HepG2 (cell line): ENCODE measurements around the gene MBD3.

Source experiments
- MXI1 ChIP-seq: IDR thresholded peaks from 3 replicates; pipeline ENCODE4 v1.6.1; 2012; ENCODE audit warnings: low read depth, low read length, inconsistent platforms, borderline replicate concordance
- POLR2AphosphoS5 ChIP-seq: IDR thresholded peaks from 2 replicates; pipeline ENCODE4 v1.6.1; 2012; ENCODE audit warnings: low read depth, low read length
- ZNF672 ChIP-seq: sonication (generic); formaldehyde crosslinking; IDR thresholded peaks from 2 replicates; pipeline ENCODE4 v1.8.1; 2022; ENCODE audit warnings: missing genetic modification reagents
- TF ChIP-seq, protein P1 (sequence below): sonication (generic); formaldehyde crosslinking; IDR thresholded peaks from 2 replicates; pipeline ENCODE4 v1.5.0; 2020; ENCODE audit warnings: mild to moderate bottlenecking, missing genetic modification reagents, moderate library complexity

GRCh38 chr19:1538978-1539377 is 53.7 kb downstream of the MBD3 start:
- TF ChIP-seq ZNF672 (CRISPR knock-in tag) (no peak), MXI1 (no peak), POLR2AphosphoS5 (no peak)
- TF ChIP-seq, protein P1, sequence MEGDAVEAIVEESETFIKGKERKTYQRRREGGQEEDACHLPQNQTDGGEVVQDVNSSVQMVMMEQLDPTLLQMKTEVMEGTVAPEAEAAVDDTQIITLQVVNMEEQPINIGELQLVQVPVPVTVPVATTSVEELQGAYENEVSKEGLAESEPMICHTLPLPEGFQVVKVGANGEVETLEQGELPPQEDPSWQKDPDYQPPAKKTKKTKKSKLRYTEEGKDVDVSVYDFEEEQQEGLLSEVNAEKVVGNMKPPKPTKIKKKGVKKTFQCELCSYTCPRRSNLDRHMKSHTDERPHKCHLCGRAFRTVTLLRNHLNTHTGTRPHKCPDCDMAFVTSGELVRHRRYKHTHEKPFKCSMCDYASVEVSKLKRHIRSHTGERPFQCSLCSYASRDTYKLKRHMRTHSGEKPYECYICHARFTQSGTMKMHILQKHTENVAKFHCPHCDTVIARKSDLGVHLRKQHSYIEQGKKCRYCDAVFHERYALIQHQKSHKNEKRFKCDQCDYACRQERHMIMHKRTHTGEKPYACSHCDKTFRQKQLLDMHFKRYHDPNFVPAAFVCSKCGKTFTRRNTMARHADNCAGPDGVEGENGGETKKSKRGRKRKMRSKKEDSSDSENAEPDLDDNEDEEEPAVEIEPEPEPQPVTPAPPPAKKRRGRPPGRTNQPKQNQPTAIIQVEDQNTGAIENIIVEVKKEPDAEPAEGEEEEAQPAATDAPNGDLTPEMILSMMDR (CRISPR knock-in tag) = no peak
